Measurements from ENCODE around the gene HOXA3. TPM values are rescaled to one million over a fixed set of nuclear protein-coding genes. Genes with fewer than 3 reads are reported as not detected.
A peak's percentile ranks its signal among the peaks of the same experiment; 100 is the strongest.

The HOXA3 gene
- total RNA-seq, 1 experiment from 2014 or later = 4.5 TPM

DNA sequence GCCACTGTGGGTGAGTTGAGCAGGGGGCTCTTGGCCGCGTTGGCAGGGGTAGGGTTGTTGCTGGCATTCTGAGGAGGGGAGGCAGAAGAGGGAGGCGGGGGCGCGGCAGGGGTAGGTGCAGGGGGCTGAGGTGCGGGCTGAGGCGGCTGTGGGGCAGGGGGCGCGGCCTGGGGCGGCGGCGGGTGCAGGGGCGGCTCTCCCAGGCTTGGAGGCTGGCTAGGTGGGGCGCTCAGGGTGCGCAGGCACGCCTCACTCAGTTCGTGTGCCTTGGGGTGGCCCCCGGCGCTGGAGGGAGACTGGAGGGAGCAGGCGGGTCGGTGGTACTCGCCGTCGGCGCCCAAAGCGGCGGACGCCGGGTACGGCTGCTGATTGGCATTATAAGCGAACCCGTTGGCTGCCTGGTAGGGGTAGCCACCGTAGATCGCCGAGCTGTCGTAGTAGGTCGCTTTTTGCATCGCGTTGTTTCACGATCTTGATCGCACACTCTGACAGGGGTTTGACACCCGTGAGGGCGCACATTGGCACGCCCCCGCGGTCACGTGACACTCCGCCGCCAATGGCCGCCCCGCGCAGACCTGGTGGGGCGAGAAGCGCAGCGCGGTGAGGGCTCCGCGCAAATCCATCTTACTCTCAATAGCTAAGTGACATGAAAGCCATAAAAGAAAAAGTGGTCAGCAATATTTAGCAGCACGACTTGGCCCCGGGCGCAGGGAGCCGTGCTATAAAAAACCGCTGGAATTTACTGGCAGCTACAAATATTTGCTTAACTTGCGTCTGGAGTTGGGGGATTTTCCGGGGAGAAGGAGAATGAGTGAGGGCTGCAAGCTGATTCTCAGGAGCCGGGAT lies 42.0 kb downstream of the HOXA3 start:
- Histone ChIP-seq H3K4me3 (ENCODE audit: low read length) (peak overlapping the region; percentile 99), H3K4me2 (ENCODE audit: low read length) (peak overlapping the region; percentile 96), H3K9me3 (ENCODE audit: low read length) (no peaks in the 10 kb centered on the region), H2AFZ (ENCODE audit: low read length) (peak overlapping the region; percentile 32; the same call in 1 of the 2 replicates), H3K36me3 (ENCODE audit: low read depth, low read length) (no peaks in the 10 kb centered on the region), H3K9me2 (replicated peaks; ENCODE audit: low read length) (no peaks in the 10 kb centered on the region), H3K4me1 (ENCODE audit: insufficient read depth, low read length) (peaks cover 45% of the 10 kb centered on the region), H3K27me3 (ENCODE audit: low read length) (no peaks in the 10 kb centered on the region), H3F3A (ENCODE audit: low read length, unreplicated experiment) (peaks cover under 1% of the 10 kb centered on the region), H3K27ac (ENCODE audit: low read length) (peak overlapping the region; percentile 99), H3K9ac (ENCODE audit: low read length) (peak overlapping the region; percentile 93), H3K79me2 (ENCODE audit: low read length) (peaks cover 52% of the 10 kb centered on the region), H4K20me1 (ENCODE audit: low read length) (no peaks in the 10 kb centered on the region)
- BruUV-seq (replicated peaks) = no TSS peak
- ATAC-seq (peak; percentile 41), DNase-seq (peak; percentile 94)
- CTCF ChIA-PET = interaction anchor here (0.5 to 1.3 kb wide), 4 partner anchors 11 to 467 kb away, joined by 3 to 4 read pairs (median 3); partner anchors contain the start of gene HOXA11
- POLR2A ChIA-PET (ENCODE audit: unreplicated experiment) = interaction anchor here (0.6 to 0.9 kb wide), 9 partner anchors 14 to 419 kb away, joined by 3 to 6 read pairs (median 3); no protein-coding TSS in a partner anchor
- TF ChIP-seq EZH2 (IDR thresholded peaks at IDR 0.05; ENCODE audit: low read length, unreplicated experiment) (no peak), EZH2phosphoT487 (IDR thresholded peaks at IDR 0.05; ENCODE audit: borderline replicate concordance, low read length) (no peak), CTCF (conservative IDR thresholded peaks at IDR 0.05; ENCODE audit: low read depth, low read length) (no peak)
- intact Hi-C loops (cut with micrococcal nuclease) = loop anchor here (1.0 kb wide), 1 partner anchor 12 kb away; no protein-coding TSS in a partner anchor

DNA sequence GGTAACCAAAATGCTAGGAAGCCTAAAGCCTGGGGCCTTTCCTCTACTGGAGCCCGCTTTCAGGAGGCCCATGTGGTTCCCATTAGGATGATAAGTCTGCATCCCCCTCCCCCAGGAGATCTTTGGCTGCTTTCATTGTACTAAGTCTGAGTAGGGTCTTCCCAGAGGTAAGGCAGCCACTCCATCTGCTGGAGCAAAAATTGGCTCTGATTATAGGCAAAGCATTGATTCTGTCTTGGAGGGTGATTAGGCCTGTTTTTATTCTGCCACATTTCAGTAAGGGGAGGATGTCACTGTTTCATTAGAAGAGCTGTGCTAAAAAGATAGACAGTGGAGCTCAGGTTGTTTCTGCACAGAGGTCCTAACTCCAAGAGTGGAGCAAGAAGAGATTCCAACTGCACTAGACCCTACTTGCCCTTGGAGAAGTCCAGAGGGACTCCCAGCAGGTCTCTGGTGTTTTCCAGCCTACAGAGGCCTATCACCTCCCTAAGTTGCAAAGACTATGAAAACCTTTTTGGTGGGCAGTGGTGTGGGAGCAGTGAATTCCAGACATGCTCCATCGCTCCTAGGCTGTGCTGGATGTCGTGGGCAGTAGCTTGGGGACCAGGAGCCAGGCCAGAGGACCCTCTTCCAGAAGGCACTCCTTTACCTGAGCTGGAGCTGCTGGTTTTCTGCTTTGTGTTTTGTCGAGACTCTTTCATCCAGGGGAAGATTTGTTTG lies 42.8 kb downstream of the HOXA3 start:
- no peak for DNase-seq
- Histone ChIP-seq H3K4me2 (ENCODE audit: low read length) (peak overlapping the region; percentile 96; the same call in 1 of the 2 replicates), H2AFZ (ENCODE audit: low read length) (no peak overlapping the region), H3K36me3 (ENCODE audit: low read depth, low read length) (no peaks in the 10 kb centered on the region), H3K4me3 (ENCODE audit: low read length) (no peak overlapping the region), H3K79me2 (ENCODE audit: low read length) (peaks cover 47% of the 10 kb centered on the region), H3K27me3 (ENCODE audit: low read length) (no peaks in the 10 kb centered on the region), H3K4me1 (ENCODE audit: insufficient read depth, low read length) (peaks cover 41% of the 10 kb centered on the region), H3K9ac (ENCODE audit: low read length) (no peak overlapping the region), H3K9me2 (replicated peaks; ENCODE audit: low read length) (no peaks in the 10 kb centered on the region), H3K27ac (ENCODE audit: low read length) (peak overlapping the region; percentile 99; the same call in 1 of the 2 replicates), H4K20me1 (ENCODE audit: low read length) (no peaks in the 10 kb centered on the region), H3K9me3 (ENCODE audit: low read length) (no peaks in the 10 kb centered on the region), H3F3A (ENCODE audit: low read length, unreplicated experiment) (no peaks in the 10 kb centered on the region)
- ChIA-PET CTCF (no interaction called here), POLR2A (ENCODE audit: unreplicated experiment) (interaction anchor here (0.6 kb wide), 2 partner anchors 80 to 232 kb away, joined by 3 read pairs; no protein-coding TSS in a partner anchor)
- intact Hi-C loops (cut with micrococcal nuclease) = loop anchor here (1.0 kb wide), 1 partner anchor 11 kb away; no protein-coding TSS in a partner anchor
- TF ChIP-seq EZH2phosphoT487 (IDR thresholded peaks at IDR 0.05; ENCODE audit: borderline replicate concordance, low read length) (no peak), EZH2 (IDR thresholded peaks at IDR 0.05; ENCODE audit: low read length, unreplicated experiment) (no peak), CTCF (conservative IDR thresholded peaks at IDR 0.05; ENCODE audit: low read depth, low read length) (no peak)
- BruUV-seq (replicated peaks) = no TSS peak
- ATAC-seq = no peak

All from PC-3 (cell line).